HL-60 (cell line): ENCODE measurements around the gene ATG16L1.
A peak's percentile ranks its signal among the peaks of the same experiment; 100 is the strongest.

Experiments used
- DNase-seq, 2 experiments: peaks; one replicate each; pipeline ENCODE4 v3.0.0-alpha.2; 2010 to 2020; ENCODE audit warnings: low read depth in 1 of 2, low spot score in 1 of 2
- H3K27ac ChIP-seq: fragments of 250-450 bp; sonication (Bioruptor Pico); replicated peaks from 2 replicates; pipeline ENCODE4 v1.5.1; 2020; ENCODE audit warnings: mild to moderate bottlenecking, moderate library complexity
- H3K27me3 ChIP-seq: fragments of 250-450 bp; sonication (Bioruptor Pico); 2 replicates; pipeline ENCODE4 v1.5.1; 2021; ENCODE audit warnings: mild to moderate bottlenecking, moderate library complexity; ENCODE audit not compliant: insufficient read depth, poor library complexity, severe bottlenecking
- H3K4me3 ChIP-seq: replicated peaks from 2 replicates; pipeline ENCODE4 v1.5.1; 2011; ENCODE audit warnings: mild to moderate bottlenecking, control low read depth, low read length; ENCODE audit not compliant: insufficient read depth
- CTCF ChIP-seq: IDR thresholded peaks from one replicate; pipeline ENCODE4 v1.5.1; 2011; ENCODE audit warnings: low read length, control low read depth, inconsistent platforms; ENCODE audit not compliant: insufficient read depth
- GABPA ChIP-seq: IDR thresholded peaks from 2 replicates; pipeline ENCODE4 v1.6.1; 2012; ENCODE audit warnings: low read depth
- POLR2AphosphoS5 ChIP-seq: IDR thresholded peaks from 2 replicates; pipeline ENCODE4 v1.6.1; 2012; ENCODE audit warnings: low read depth
- REST ChIP-seq: IDR thresholded peaks from 2 replicates; pipeline ENCODE4 v1.6.1; 2012; ENCODE audit warnings: low read depth; ENCODE audit not compliant: insufficient replicate concordance
- SPI1 ChIP-seq: IDR thresholded peaks from 2 replicates; pipeline ENCODE4 v1.6.1; 2012; ENCODE audit warnings: low read depth, mild to moderate bottlenecking, borderline replicate concordance

Gene ATG16L1

GRCh38 chr2:233250985-233251305 lies 528 bp upstream of the ATG16L1 start:
- Histone ChIP-seq H3K27ac (peak overlapping the region; percentile 78), H3K27me3 (no peaks in the 10 kb centered on the region), H3K4me3 (no peak overlapping the region)
- TF ChIP-seq CTCF (no peak), GABPA (no peak), SPI1 (no peak), REST (no peak), POLR2AphosphoS5 (no peak)
- DNase-seq = no peak

DNA sequence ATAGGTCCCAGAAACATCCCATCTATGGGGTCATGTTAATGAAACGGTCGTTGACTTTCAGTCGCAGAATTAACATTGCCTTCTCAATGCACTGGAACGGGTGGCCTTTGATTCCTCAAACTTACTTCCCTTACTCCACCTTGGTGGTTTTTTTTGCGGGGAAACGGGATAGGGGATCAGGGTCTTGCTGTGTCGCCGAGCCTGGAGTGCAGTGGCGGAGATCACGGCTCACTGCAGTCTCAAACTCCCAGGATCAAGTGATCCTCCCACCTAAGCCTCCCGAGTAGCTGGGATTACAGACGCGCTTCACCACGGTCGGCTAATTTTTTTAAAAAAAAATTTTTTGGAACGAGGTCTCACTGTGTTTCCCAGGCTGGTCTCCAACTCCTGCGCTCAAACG lies 754 bp downstream of the ATG16L1 start:
- no peak for TF ChIP-seq CTCF
- TF ChIP-seq REST = no peak
- no peak for TF ChIP-seq SPI1
- no peak for TF ChIP-seq POLR2AphosphoS5
- no peak for TF ChIP-seq GABPA
- H3K27me3 ChIP-seq = no peaks in the 10 kb centered on the region
- H3K27ac ChIP-seq = peak overlapping the region; percentile 78
- no peak for DNase-seq
- H3K4me3 ChIP-seq = peak overlapping the region; percentile 97

DNA sequence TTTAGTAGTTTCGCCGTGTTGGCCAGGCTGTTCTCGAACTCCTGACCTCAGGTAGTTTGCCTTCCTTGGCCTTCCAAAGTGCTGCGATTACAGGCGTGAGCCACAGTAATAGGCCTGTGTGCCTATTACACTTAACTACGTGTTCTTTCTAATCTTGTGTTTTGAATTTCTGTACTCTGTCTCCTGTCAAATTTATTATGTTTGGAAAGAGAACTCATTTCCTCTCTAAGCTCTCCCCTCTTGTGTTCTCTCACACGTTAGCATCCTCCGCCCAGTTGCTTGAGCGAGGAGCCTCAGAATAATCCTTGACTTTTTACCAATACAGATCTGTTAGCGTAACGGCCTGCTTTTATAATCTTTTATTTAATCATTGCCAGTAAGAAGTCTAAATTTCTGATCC lies 3.7 kb downstream of the ATG16L1 start:
- H3K4me3 ChIP-seq = no peak overlapping the region
- no peaks in the 10 kb centered on the region for H3K27me3 ChIP-seq
- H3K27ac ChIP-seq = no peak overlapping the region
- TF ChIP-seq GABPA (no peak), SPI1 (no peak), POLR2AphosphoS5 (no peak), REST (no peak), CTCF (no peak)
- no peak for DNase-seq
